Stimulated activated CD8-positive, alpha-beta memory T cell treated with anti-CD3 and anti-CD28 coated beads, Interleukin-15, amount 100 ng/mL, for 1 hour (primary cell): Measurements from ENCODE around the gene IFNA13.

ENCODE experiments used
- DNase-seq: peaks from one replicate; pipeline ENCODE4 v3.0.0-alpha.2; 2020; ENCODE audit warnings: low read depth

IFNA13 gene

DNA sequence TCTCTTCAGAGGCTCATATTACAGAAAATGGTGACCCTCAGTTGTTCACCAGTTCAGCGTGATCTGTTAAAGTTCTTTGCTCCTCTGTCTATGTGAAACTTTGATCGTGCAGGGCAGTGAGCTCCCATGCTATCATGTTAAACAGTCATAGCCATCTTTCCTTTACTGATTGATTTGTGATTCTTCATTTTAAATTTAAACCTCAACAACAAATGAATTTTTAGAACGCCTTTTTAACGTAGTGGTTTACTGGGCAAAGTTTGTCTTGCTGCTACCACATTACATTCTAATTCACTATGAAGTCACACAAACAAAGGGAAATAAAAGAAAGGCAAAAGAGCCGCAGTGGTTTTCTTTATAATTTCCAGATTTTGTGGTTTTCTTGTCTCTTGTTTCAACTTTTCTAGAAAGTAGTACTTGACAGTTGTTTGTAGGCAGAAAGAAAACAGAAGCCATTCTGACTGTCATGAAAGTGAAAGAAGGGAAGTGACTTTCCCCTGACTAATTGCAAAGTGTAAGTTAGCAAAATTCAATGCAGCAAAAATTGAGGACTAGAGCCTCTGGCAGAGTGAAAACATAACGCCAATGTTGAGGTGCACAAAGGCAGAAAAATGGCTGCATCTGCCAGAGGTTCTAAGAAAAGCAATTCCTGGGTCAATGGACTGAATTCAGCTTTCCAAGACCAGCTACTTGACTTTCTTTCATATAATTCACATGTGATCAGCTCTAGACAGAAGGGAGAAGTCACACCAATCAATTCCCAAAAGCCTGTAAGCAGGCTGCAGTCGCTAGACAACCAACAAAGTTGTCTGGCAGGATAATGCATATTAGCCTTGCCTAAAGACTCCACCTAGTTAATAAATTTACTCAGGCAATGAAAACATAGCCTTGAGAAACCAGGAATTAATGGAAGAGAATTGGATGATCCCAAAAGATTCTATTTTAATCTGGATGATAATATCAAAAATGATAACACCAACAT lies 10.1 kb downstream of the IFNA13 start:
- DNase-seq = no peak

DNA sequence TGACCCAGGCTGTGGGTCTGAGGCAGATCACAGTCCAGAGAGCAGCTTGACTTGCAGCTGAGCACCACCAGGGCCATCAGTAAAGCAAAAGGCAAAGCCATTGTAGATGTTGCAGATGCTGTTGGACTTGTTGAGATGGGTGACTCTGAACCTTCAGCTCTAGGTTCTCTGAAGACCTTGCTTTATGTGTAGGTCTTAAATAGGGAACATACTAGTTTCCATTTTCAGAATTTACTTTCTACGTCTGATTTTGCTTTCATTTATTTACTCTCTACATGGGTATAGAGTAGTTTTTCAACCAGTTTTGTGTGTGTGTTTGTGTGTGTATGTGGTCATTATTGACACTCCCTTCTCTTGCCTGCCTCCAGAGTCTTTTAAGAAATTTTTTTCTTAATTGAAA lies 17.1 kb downstream of the IFNA13 start, which contains the start of gene IFNA6:
Gene IFNA6, minus strand, starts transcription at position 101 of the 400 bp plus-strand sequence. Its CDS starts 0 bp downstream, at position 101.
- no peak for DNase-seq

DNA sequence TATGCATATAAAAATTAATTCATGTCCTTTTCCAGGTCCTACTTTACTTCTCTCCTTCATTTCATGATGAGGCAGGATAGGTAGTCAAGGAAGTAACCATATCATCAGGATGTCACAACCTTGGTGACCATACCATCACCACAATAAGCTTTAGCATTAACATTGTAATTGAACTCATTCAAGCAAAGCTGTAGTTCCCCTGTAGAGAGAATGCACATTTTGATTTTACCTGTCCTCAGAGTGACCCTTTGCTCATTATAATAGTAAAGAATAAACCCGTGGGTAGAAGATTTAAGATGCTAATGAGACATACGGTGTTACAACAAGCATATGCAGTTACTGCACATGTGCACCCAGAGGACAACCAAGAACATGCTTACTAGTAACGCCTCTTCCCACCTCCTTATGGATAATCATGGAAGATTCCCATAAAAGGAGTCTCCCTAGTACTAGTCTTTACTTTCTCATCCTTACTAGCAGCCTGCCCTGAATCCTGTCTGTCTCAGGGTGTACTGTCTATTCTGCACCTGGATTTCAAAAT lies 19.4 kb downstream of the IFNA13 start:
- no peak for DNase-seq

- no peak for DNase-seq
Measured at GRCh38 chr9:21340735-21341134, 27.1 kb downstream of the IFNA13 start.

DNA sequence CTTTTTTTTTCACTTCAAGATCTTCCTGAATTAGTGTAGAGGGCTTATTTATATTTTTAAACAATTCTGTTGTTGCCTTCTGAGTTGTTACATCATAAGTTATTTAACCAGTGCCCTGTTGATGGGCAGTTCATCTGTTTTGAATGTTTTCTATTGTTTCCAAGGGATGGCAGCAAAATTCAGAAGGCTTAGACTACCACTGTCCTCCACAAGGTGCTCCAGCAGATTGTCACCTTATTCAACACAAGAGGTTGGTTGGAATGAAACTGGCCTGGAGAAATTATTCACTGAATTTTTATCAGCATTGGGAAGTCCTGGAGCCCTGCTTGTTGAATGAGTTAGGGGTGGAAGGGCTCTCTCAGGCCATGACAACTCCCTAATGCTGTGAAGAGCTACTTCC lies 31.4 kb downstream of the IFNA13 start:
- no peak for DNase-seq

DNA sequence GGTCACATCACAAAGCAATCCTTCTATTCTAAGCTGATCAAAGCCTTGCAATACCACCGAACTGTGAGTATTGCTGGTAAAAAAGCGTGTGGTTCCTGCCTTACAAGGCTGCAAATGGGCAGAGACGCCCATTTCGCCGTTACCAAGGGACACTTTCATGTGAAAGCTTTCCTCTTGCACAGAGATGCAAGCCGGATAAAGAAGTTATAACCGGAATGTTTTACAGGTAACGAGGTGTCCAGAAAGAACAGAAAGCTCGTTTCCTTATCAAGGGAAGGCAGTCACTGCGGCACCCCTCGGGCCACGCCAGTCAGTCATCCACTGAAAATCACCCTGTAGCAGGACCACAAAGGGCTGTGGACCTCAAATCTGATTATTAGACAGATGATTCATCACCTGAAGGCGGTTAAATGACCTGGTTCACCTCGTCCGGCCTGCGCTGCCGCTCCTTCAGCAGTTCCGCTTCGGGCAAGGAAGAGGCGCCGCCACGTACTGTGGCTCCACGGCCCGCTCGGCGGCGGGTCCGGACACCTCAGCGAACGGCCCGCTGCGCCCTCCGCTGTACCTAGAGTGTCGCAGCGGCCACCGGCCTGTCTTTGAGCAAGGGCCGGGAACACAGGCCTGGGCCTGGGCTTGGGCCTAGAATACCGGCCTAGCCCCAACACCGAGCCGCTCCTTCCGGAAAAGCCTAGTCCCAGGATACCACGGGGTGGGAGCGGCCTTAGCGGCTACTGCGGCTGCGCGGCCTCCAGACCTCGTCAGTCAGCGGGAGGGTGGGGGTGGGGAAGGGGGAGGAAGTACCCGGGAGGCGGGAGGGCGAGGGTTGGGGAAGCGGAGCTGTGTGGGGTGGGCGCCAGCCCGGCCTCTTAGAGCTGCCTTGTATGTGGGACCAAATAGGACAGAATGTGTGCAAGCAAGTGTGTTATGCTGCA lies 32.9 kb downstream of the IFNA13 start, which contains the start of gene KLHL9:
Gene KLHL9, minus strand, starts transcription at position 704 of the 932 bp plus-strand sequence. Its CDS starts 545 bp downstream, at position 159.
- DNase-seq = peak; percentile 66

GRCh38 chr9:21333226-21333625 lies 34.6 kb downstream of the IFNA13 start:
- no peak for DNase-seq

GRCh38 chr9:21331676-21332402 lies 36.0 kb downstream of the IFNA13 start:
- no peak for DNase-seq

DNA sequence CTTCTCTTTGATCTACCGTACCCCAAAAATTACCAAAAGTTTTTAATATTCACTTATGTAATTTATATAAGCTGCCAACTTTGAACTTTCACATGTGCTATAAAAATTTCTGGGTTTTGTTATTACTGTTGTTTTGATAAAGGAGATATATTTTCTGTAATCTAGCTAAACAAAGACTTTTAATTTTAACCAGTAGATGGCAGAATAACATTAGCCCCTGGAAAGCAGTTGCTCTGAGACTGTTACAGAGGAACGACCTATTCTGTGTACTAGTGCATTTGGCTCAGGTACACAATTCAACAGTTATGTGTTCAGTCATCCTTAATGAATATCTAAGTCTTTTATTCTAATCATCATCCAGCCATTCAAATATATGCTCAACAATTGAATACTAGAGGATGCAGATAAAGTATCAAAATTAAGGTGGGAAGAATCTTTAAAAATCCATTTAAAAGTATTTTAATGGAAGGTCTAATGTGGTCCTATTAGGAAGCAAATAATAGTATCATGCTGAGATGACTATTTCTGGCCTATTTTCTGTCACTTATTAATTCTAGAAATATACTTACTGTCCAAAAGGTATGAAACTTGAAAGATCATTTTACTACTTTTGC lies 41.2 kb downstream of the IFNA13 start:
- no peak for DNase-seq

DNA sequence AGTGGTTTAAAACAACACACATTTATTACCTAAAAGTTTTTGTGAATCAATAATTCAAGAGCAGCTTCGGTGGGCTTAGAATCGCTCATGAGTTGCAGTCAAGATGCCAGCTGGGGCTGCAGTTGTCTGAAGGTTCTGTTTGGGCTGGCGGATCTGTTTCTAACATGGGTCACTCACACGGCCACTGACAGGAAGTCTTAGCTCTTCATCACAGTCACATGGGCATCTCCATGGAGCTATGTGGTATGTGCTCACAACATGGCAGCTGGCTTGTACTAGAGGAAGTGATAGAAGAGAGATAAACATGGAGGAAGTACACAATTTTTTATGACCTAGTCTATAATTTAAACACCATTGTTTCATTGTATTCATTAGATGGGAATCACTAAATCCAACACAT lies 43.8 kb downstream of the IFNA13 start:
- DNase-seq = no peak

- DNase-seq = no peak
Measured at GRCh38 chr9:21322911-21323461, 44.9 kb downstream of the IFNA13 start.

- DNase-seq = no peak
Measured at GRCh38 chr9:21320465-21320864, 47.4 kb downstream of the IFNA13 start.

- no peak for DNase-seq
Measured at GRCh38 chr9:21317956-21318923, 49.6 kb downstream of the IFNA13 start.
